Activated T-cell treated with anti-CD3 and anti-CD28 coated beads, Interleukin-2, amount 50 U/mL, for 48 hours (primary cell): ENCODE measurements around the gene ECE1.

Experiments
- DNase-seq, 2 experiments: peaks; one replicate each; pipeline ENCODE4 v3.0.0-alpha.2; 2020

Gene ECE1

GRCh38 chr1:21289700-21290545 lies at the start of gene ECE1:
Gene ECE1, minus strand, starts transcription at chr1:21290463. Its CDS starts 49 bp downstream, at chr1:21290414.
- peak; percentile 59 to 65 for DNase-seq

GRCh38 chr1:21339356-21340229 lies 49.3 kb upstream of the ECE1 start:
- no peak for DNase-seq

GRCh38 chr1:21338573-21339355 lies 48.5 kb upstream of the ECE1 start:
- DNase-seq = no peak

DNA sequence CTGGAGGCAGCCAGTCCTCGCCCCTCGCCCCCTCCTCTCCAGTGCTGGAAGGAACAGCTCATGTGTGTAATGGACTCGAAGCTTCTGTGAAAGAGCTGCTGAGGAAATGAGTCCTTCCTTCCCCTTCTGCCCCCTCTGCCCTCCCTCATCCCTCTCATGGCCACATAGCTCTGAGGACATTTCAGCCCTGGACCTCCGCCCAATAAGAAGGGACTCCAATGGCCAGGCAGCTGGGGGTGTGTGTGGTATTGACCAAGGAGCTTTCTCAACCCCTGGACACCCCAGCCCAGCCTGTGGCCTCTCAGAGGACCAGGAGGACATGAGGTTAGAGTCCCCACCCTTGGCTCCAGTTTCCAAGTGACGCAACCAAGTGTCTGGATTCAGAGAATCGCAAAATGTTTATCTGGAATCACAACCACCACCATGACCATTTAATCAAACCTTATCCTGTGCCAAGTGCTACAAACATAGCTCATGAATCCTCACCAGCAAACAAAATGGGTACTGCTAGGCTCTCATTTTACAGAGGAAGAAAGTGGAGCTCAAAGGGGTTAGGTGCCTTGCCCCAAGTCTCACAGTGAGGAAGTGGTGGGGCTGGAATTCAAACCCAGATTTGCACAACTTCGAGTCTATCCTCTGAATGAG lies 47.8 kb upstream of the ECE1 start:
- no peak for DNase-seq

- no peak for DNase-seq
Measured at GRCh38 chr1:21337454-21337927, 47.2 kb upstream of the ECE1 start.

DNA sequence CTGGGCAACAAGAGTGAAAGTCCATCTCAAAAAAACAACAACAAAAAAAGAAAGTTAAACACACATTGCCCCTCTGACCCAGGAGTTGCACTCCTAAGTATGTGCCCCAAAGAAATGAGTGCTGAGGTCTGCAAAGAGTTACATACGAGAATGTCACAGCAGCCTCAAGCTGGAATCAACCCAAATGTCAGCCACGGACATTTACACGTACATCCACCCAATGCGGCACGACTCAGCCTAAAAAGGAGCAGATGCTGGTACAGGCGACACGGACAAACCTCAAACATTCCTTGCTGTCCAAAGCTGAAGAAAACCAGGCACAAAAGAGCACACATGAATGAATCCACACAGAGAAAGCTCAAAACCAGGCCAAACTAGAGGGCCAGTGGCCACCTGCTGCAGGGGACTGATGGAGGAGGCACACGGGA lies 46.8 kb upstream of the ECE1 start:
- no peak for DNase-seq

- no peak for DNase-seq
Measured at GRCh38 chr1:21335750-21336224, 45.5 kb upstream of the ECE1 start.

GRCh38 chr1:21335088-21335691 lies 44.9 kb upstream of the ECE1 start:
- DNase-seq = no peak

- peak; percentile 81 to 82 for DNase-seq
Measured at GRCh38 chr1:21334214-21335087, 44.2 kb upstream of the ECE1 start.

DNA sequence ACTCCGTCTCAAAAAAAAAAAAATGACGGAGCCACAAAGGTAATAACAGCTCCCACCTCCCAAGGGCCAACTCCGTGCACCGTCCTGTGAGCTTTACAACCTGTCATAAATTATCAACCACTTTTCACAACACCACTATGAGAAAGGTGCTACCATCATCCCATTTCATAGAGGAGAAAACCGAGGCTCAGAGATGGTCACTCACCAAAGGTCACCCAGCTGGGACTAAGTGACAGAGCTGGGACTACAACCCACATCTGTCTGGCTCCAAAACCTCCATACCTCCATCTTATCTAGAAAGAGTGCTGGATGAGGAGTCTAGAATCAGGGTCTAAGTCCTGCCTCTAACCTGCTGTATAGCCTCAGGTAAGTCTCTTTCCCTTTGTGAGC lies 43.6 kb upstream of the ECE1 start:
- DNase-seq = no peak

DNA sequence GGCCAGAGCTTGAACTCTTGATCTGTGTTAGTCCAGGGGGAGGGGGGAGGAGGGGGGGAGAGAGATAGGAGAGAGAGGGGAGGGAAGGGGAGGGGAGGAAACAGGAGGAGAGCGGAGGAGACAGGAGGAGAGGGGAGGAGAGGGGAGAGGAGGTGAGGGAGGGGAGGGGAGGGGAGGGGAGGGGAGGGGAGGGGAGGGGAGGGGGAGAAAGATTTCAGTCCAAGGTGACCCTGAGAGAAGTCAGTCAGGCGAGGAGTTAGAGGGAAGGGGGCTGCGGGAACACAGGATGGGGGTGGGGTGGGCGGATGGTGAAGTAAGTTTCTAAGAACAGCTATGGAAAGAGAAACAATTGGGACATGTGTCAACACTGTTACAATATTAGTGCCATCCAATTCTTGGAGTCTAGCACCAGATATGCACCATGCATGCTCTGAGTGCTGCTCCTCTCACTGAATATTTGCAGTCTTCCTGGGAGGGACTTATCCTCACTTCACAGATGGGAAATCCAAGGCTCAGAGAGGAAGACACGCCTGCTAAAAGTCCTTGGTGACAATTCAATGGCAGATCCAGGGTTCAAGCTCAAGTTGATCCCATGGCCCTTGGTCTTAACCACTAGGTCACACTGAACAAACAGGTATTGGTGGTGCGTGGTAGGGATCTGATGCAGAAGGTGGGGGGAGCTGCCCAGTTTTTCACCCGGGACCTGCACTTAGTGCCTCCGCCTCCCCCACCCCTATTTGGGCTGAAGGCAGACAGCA lies 42.5 kb upstream of the ECE1 start:
- no peak for DNase-seq

GRCh38 chr1:21331752-21332478 lies 41.7 kb upstream of the ECE1 start:
- no peak for DNase-seq

DNA sequence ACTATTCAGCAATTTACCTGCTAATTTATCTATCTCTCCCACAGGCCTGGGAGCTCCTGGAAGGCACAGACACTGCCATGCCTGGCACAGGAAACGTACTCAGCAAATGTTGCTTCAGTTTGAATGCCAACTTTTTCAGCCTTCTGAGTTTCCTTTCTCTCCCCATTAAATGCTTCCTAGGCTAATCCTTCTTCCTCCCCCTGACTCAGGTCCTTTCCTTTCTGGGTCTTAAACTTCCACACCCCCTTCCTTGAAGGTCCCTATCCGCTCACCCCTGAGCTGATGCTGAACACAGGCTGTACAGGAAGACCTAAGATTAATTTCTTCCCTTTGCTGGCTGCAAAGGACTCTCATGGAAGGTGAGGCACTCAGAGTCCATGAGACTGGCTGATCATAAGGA lies 40.3 kb upstream of the ECE1 start:
- DNase-seq = no peak

DNA sequence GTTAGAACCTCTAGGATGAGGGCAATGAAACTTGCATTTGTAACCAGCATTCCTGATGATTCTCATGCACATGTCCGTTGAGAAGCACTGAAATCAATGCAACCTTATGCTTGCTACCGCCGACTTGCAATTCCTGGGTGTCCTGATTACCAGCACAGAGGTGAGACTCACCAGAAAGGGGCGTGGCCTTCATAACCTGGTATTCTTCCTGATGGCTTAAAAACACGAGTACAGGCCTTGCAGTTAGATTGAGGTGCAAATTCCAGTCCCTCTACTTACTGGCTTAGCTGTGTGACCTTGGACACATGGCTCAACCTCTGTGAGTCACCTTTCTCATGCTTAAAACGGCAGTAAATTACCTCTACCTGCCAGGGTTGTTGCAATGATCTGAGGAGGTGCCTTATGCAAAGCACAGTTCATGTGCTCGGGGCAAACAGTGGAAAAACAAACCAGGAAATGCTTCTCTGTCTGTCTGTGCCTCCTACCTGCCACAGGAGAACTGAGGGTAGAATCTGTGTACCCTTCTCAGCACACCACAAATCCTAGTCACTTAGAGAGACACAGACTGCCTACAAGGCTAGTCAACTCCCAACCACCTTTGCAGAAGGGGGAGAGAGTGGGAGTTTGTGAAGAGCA lies 39.1 kb upstream of the ECE1 start:
- no peak for DNase-seq

DNA sequence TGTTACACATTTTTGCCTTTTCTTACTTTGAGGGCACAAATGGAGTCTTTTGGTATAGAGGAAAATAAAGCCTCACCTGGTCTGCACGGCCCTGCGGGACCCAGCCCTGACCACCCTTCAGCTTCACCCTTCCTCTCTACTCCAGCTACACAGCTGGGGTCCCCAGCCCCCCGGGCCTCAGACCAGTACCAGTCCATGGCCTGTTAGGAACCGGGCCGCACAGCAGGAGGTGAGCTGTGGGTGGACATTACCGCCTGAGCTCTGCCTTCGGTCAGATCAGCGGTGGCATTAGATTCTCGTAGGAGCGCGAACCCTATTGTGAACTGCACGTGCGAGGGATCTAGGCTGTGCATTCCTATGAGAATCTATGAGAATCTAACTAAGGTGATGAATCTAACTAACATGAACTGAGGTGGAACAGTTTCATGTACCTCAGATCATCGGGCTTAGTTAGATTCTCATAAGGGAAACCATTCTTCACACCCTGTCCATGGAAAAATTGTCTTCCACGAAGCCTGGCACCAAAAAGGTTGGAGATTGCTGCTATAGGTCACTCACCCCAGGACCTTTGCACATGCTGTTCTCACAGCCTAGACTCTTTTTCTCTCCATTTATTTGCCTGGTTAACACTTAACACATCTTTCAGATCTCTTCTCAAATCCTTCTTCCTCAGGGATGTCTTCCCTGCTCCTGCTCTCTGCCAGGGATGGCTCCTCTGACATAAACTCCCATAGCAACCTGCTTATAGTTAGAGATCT lies 37.5 kb upstream of the ECE1 start:
- no peak for DNase-seq

GRCh38 chr1:21326861-21327344 lies 36.6 kb upstream of the ECE1 start:
- no peak for DNase-seq

DNA sequence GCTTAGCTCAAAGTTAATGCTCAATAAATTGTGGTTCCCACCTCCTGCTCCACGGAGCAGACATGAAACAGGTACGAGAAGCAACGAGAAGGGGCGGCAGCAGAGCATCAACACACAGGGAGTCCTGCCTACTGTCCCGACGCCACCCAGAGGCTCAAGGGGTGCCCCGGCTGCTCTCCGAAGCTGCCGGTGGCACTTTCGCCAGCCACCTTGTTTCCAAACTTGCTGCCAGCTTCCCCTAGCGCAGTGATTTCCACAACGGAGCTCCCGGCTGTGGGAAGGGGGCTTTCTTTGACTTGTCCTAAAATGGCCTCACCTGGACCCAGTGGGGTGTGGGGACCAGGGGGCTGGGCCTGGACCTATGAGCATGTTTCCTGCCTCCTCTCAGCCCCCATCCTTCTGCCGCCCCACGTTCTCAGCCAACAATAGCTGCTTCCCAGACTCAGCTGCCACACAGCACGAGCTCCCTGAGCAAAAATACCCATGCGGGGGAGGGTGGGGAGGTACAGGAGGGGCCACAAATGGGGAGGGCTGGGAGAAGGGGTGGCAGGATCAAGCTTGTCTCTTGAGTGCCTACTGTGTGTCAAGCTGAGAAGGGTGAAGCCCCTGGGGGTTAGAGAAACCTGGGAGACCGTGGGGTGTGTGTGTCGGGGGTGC lies 35.6 kb upstream of the ECE1 start:
- no peak for DNase-seq
